ENCODE results near the gene DGKG. TPM values are rescaled to one million over a fixed set of nuclear protein-coding genes. Genes with fewer than 3 reads are reported as not detected.

The DGKG gene
- total and polyA plus RNA-seq, 2 donors (not counting 1 experiment from before 2014, with no cell fraction given): 0.67 to 10.9 TPM

DNA sequence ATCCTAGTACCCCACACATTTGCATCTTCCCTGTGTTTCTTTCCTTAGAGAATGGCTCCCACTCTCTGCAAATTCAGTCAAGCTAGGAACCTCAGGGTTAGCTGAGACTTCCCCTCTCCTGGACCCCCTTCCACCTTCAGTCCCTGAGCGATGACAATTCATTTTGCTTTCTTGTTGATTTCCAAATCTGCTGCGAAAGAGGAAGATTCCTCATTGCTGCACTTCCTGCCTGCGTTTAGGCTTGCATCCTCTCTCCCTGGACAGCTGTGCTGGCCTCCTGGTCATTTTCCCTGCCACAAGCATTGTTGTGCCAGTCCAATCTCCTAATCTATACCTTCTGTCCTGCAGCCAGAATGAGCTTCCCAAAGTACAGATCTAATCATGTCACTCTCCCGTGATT lies 12.3 kb upstream of the DGKG start:
- H3K27me3 ChIP-seq (replicated peaks in 1 of 4; ENCODE audit: control extremely low read depth in 1 of 4, control insufficient read depth in 3 of 4, insufficient read depth in 4 of 4, low read length in 3 of 4): peaks cover 0 to 9% (median 0%) of the 10 kb centered on the region in 4 experiments
- ChIA-PET CTCF (no interaction called here), POLR2A (no interaction called here)
- no peaks in the 10 kb centered on the region for H3K9me3 ChIP-seq (ENCODE audit: control extremely low read depth in 1 of 3, control insufficient read depth in 2 of 3, insufficient read depth in 1 of 3, low read length in 2 of 3)
- H3K9me3 Mint-ChIP-seq (ENCODE audit: insufficient read depth): peaks cover 4% of the 10 kb centered on the region
- ATAC-seq (ENCODE audit: low read depth): no peak
- H3K4me1 Mint-ChIP-seq: no peaks in the 10 kb centered on the region
- H3K36me3 ChIP-seq (replicated peaks in 1 of 2; ENCODE audit: control extremely low read depth in 1 of 2, control insufficient read depth in 1 of 2, extremely low read depth in 1 of 2, insufficient read depth in 2 of 2, low read length in 1 of 2): no peaks in the 10 kb centered on the region
- no peak for TF ChIP-seq EZH2 (IDR thresholded peaks at IDR 0.05; ENCODE audit: borderline replicate concordance, insufficient read depth, low read depth, low read length, poor library complexity, severe bottlenecking)
- TF ChIP-seq, protein P1, sequence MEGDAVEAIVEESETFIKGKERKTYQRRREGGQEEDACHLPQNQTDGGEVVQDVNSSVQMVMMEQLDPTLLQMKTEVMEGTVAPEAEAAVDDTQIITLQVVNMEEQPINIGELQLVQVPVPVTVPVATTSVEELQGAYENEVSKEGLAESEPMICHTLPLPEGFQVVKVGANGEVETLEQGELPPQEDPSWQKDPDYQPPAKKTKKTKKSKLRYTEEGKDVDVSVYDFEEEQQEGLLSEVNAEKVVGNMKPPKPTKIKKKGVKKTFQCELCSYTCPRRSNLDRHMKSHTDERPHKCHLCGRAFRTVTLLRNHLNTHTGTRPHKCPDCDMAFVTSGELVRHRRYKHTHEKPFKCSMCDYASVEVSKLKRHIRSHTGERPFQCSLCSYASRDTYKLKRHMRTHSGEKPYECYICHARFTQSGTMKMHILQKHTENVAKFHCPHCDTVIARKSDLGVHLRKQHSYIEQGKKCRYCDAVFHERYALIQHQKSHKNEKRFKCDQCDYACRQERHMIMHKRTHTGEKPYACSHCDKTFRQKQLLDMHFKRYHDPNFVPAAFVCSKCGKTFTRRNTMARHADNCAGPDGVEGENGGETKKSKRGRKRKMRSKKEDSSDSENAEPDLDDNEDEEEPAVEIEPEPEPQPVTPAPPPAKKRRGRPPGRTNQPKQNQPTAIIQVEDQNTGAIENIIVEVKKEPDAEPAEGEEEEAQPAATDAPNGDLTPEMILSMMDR (IDR thresholded peaks at IDR 0.05): no peak
- no peak overlapping the region for H2AFZ ChIP-seq (ENCODE audit: insufficient read depth, low read depth, low read length, poor library complexity, severe bottlenecking)
- intact Hi-C loops (cut with micrococcal nuclease): no loop called here
- no peak for DNase-seq
- no peak overlapping the region for H3K4me3 ChIP-seq (ENCODE audit: control extremely low read depth in 1 of 5, extremely low read depth in 1 of 5, insufficient read depth in 1 of 5, low read depth in 2 of 5, low read length in 4 of 5)
- no peak overlapping the region for H3K27ac Mint-ChIP-seq
- WGBS (ENCODE audit: insufficient coverage): 24% methylated on average over 4 of the region's 4 CpGs
- H3K79me2 ChIP-seq (ENCODE audit: control insufficient read depth, insufficient read depth, low read length): no peaks in the 10 kb centered on the region
- H3K4me1 ChIP-seq (ENCODE audit: control insufficient read depth in 2 of 2, insufficient read depth in 2 of 2, low read length in 2 of 2): no peaks in the 10 kb centered on the region
- no peaks in the 10 kb centered on the region for H4K20me1 ChIP-seq (ENCODE audit: control insufficient read depth, insufficient read depth, low read length, poor library complexity, severe bottlenecking)
- no peak overlapping the region for H3K4me2 ChIP-seq (replicated peaks; ENCODE audit: low read depth, low read length, poor library complexity, severe bottlenecking)
- no peak overlapping the region for H3K9ac ChIP-seq (ENCODE audit: low read length)
- H3K27ac ChIP-seq (ENCODE audit: low read length in 2 of 2): no peak overlapping the region
- H3K4me3 Mint-ChIP-seq: no peak overlapping the region
- H3K27me3 Mint-ChIP-seq: peaks cover 17% of the 10 kb centered on the region

DNA sequence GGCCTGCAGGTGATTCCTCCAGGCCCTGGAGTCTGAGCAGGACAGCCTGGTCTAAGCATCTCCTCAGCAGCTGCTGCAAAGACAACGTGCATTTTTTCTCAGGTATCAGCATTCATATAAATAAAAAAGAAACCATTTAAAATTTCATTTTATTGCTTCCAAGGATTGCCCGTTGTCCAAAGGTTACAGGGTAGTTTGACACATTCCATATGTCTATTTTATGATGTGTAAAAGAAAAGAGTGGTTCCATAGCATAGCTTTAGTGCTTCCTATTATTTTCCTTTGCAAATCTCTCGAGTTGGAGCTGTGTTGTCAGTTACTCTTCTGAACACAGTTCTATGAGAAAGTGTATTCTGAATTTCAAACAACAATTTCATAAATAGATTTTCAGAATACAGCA lies 7.2 kb upstream of the DGKG start:
- Mint-ChIP-seq H3K27me3 (peaks cover 9% of the 10 kb centered on the region), H3K4me3 (no peak overlapping the region), H3K9me3 (ENCODE audit: insufficient read depth) (no peaks in the 10 kb centered on the region), H3K27ac (no peak overlapping the region), H3K4me1 (no peaks in the 10 kb centered on the region)
- TF ChIP-seq, protein P1 (IDR thresholded peaks at IDR 0.05): no peak
- no peak for TF ChIP-seq EZH2 (IDR thresholded peaks at IDR 0.05; ENCODE audit: borderline replicate concordance, insufficient read depth, low read depth, low read length, poor library complexity, severe bottlenecking)
- Histone ChIP-seq H3K9ac (ENCODE audit: low read length) (no peak overlapping the region), H4K20me1 (ENCODE audit: control insufficient read depth, insufficient read depth, low read length, poor library complexity, severe bottlenecking) (no peaks in the 10 kb centered on the region), H3K9me3 (ENCODE audit: control extremely low read depth in 1 of 3, control insufficient read depth in 2 of 3, insufficient read depth in 1 of 3, low read length in 2 of 3) (no peaks in the 10 kb centered on the region), H3K4me1 (ENCODE audit: control insufficient read depth in 2 of 2, insufficient read depth in 2 of 2, low read length in 2 of 2) (no peaks in the 10 kb centered on the region), H3K36me3 (replicated peaks in 1 of 2; ENCODE audit: control extremely low read depth in 1 of 2, control insufficient read depth in 1 of 2, extremely low read depth in 1 of 2, insufficient read depth in 2 of 2, low read length in 1 of 2) (no peaks in the 10 kb centered on the region), H3K27ac (ENCODE audit: low read length in 2 of 2) (no peak overlapping the region), H3K4me2 (replicated peaks; ENCODE audit: low read depth, low read length, poor library complexity, severe bottlenecking) (no peak overlapping the region), H3K79me2 (ENCODE audit: control insufficient read depth, insufficient read depth, low read length) (no peaks in the 10 kb centered on the region), H2AFZ (ENCODE audit: insufficient read depth, low read depth, low read length, poor library complexity, severe bottlenecking) (no peak overlapping the region), H3K4me3 (ENCODE audit: control extremely low read depth in 1 of 5, extremely low read depth in 1 of 5, insufficient read depth in 1 of 5, low read depth in 2 of 5, low read length in 4 of 5) (no peak overlapping the region), H3K27me3 (replicated peaks in 1 of 4; ENCODE audit: control extremely low read depth in 1 of 4, control insufficient read depth in 3 of 4, insufficient read depth in 4 of 4, low read length in 3 of 4) (peaks cover 0 to 5% (median 2%) of the 10 kb centered on the region in 4 experiments)
- intact Hi-C loops (cut with micrococcal nuclease): no loop called here
- ChIA-PET POLR2A (no interaction called here), CTCF (no interaction called here)
- DNase-seq (no peak), ATAC-seq (ENCODE audit: low read depth) (no peak)
- no CpG with 5 or more reads among the region's 3 CpGs for WGBS (ENCODE audit: insufficient coverage)

Data from B cell (primary cell).